H1 (cell line): ENCODE results near the gene CTSW. TPM values are rescaled to one million over a fixed set of nuclear protein-coding genes. Genes with fewer than 3 reads are reported as not detected.

Source experiments
- CTCF ChIA-PET: fragments of 300-600 bp; sonication (Branson Sonifier 250); formaldehyde crosslinking; loops from one replicate; lab custom pipeline; 2021; ENCODE audit not compliant: partially characterized antibody; lab: Charles Lee
- POLR2A ChIA-PET: fragments of 300-600 bp; sonication (Branson Sonifier 250); formaldehyde crosslinking; loops from one replicate; lab custom pipeline; 2021; ENCODE audit warnings: inconsistent platforms; ENCODE audit not compliant: partially characterized antibody; lab: Charles Lee
- DNase-seq, 2 experiments: peaks; one replicate each; pipeline versions ENCODE4 v3.0.0 to v3.0.0-alpha.2; 2010 to 2022; ENCODE audit warnings: low spot score in 2 of 2, low read depth in 1 of 2, mixed read lengths in 1 of 2
- FAIRE-seq: peaks from 2 replicates; lab custom pipeline; 2011; peaks lifted over from hg19 to GRCh38; lab: Jason Lieb, UNC
- H2AFZ ChIP-seq: 2 replicates; pipeline ENCODE4 v1.8.1; 2012; ENCODE audit warnings: low read length, inconsistent platforms
- H2AK5ac ChIP-seq: 2 replicates; pipeline ENCODE4 v1.6.1; 2013; ENCODE audit warnings: low read depth, low read length
- H2BK120ac ChIP-seq: replicated peaks from 2 replicates; pipeline ENCODE3; 2013; ENCODE audit warnings: low read depth, low read length, inconsistent platforms
- H2BK12ac ChIP-seq: 2 replicates; pipeline ENCODE4 v1.6.1; 2013; ENCODE audit warnings: low read depth, low read length
- H2BK15ac ChIP-seq: 2 replicates; pipeline ENCODE4 v1.6.1; 2013; ENCODE audit warnings: low read length
- H2BK20ac ChIP-seq: 2 replicates; pipeline ENCODE4 v1.6.1; 2013; ENCODE audit warnings: low read length
- H2BK5ac ChIP-seq: 2 replicates; pipeline ENCODE4 v1.6.1; 2013; ENCODE audit warnings: low read depth, low read length
- H3K14ac ChIP-seq: 2 replicates; pipeline ENCODE4 v1.6.1; 2013; ENCODE audit warnings: inconsistent platforms; ENCODE audit not compliant: insufficient read length
- H3K18ac ChIP-seq: 2 replicates; pipeline ENCODE4 v1.6.1; 2013; ENCODE audit warnings: low read length; ENCODE audit errors: extremely low read depth
- H3K23ac ChIP-seq: 2 replicates; pipeline ENCODE4 v1.6.1; 2013; ENCODE audit warnings: inconsistent platforms; ENCODE audit not compliant: insufficient read length
- H3K23me2 ChIP-seq: 2 replicates; pipeline ENCODE4 v1.6.1; 2013; ENCODE audit warnings: low read depth, low read length
- H3K27ac ChIP-seq: 2 replicates; pipeline ENCODE4 v1.6.1; 2011; ENCODE audit warnings: low read depth, low read length, inconsistent platforms
- H3K27me3 ChIP-seq, 4 experiments: replicated peaks in 1 of 4; 1 replicate in 1 of 4; 2 replicates in 3 of 4; pipeline versions ENCODE4 v1.6.1 to v1.8.1; 2011 to 2013; ENCODE audit warnings: low read length in 3 of 4, mild to moderate bottlenecking in 3 of 4, inconsistent platforms in 2 of 4, mixed read lengths in 2 of 4, moderate library complexity in 1 of 4; ENCODE audit not compliant: control insufficient read depth in 3 of 4, insufficient read depth in 3 of 4; ENCODE audit errors: extremely low read depth in 1 of 4
- H3K36me3 ChIP-seq, 4 experiments: 2 replicates each; pipeline versions ENCODE4 v1.6.1 to v1.8.1; 2011 to 2013; ENCODE audit warnings: mild to moderate bottlenecking in 4 of 4, low read length in 3 of 4, moderate library complexity in 2 of 4, control low read depth in 1 of 4, inconsistent platforms in 1 of 4; ENCODE audit not compliant: insufficient read depth in 4 of 4, control insufficient read depth in 2 of 4
- H3K4ac ChIP-seq: replicated peaks from 2 replicates; pipeline ENCODE3; 2013; ENCODE audit warnings: low read length, low read depth, mixed read lengths, inconsistent platforms; ENCODE audit not compliant: insufficient read length
- H3K4me1 ChIP-seq, 4 experiments: replicated peaks in 1 of 4; 1 replicate in 1 of 4; 2 replicates in 3 of 4; pipeline versions ENCODE4 v1.6.1 to v1.8.1; 2011 to 2013; ENCODE audit warnings: low read length in 3 of 4, inconsistent platforms in 2 of 4, mixed read lengths in 1 of 4; ENCODE audit not compliant: insufficient read depth in 4 of 4, control insufficient read depth in 3 of 4
- H3K4me2 ChIP-seq, 2 experiments: 2 replicates each; pipeline versions ENCODE4 v1.6.1 to v1.8.1; 2011 to 2013; ENCODE audit warnings: low read depth in 2 of 2, low read length in 2 of 2, control low read depth in 1 of 2, inconsistent platforms in 1 of 2, mild to moderate bottlenecking in 1 of 2; ENCODE audit not compliant: insufficient read depth in 1 of 2
- H3K4me3 ChIP-seq, 4 experiments: fragments of 200-600, 300-600 bp in 1 of 4; sonication (generic), shearing (Covaris generic), sonication (Bioruptor Twin) in 1 of 4; 2 replicates each; pipeline versions ENCODE4 v1.5.1 to v1.8.1; 2011 to 2016; ENCODE audit warnings: low read length in 4 of 4, low read depth in 3 of 4, control low read depth in 2 of 4, inconsistent platforms in 2 of 4, mild to moderate bottlenecking in 2 of 4, mixed read lengths in 1 of 4, moderate library complexity in 1 of 4; ENCODE audit not compliant: insufficient read depth in 2 of 4; ENCODE audit errors: extremely low read depth in 1 of 4
- H3K56ac ChIP-seq: replicated peaks from 2 replicates; pipeline ENCODE3; 2013; ENCODE audit warnings: low read depth, mild to moderate bottlenecking, mixed read lengths, low read length, inconsistent platforms; ENCODE audit not compliant: insufficient read length
- H3K79me1 ChIP-seq: 2 replicates; pipeline ENCODE4 v1.6.1; 2013; ENCODE audit warnings: low read depth, low read length, control low read depth
- H3K79me2 ChIP-seq, 2 experiments: 2 replicates each; pipeline versions ENCODE4 v1.6.1 to v1.8.1; 2012 to 2013; ENCODE audit warnings: low read length in 2 of 2, mild to moderate bottlenecking in 2 of 2, inconsistent platforms in 1 of 2; ENCODE audit not compliant: insufficient read depth in 2 of 2, control insufficient read depth in 1 of 2
- H3K9ac ChIP-seq, 4 experiments: replicated peaks in 1 of 4; 1 replicate in 1 of 4; 2 replicates in 3 of 4; pipeline versions ENCODE4 v1.6.1 to v1.8.1; 2011 to 2013; ENCODE audit warnings: low read depth in 3 of 4, low read length in 3 of 4, control low read depth in 2 of 4, mild to moderate bottlenecking in 2 of 4, moderate library complexity in 2 of 4, inconsistent platforms in 1 of 4; ENCODE audit errors: extremely low read depth in 1 of 4
- H3K9me3 ChIP-seq, 2 experiments: 2 replicates each; pipeline versions ENCODE4 v1.6.1 to v1.8.1; 2012 to 2013; ENCODE audit warnings: mild to moderate bottlenecking in 2 of 2, moderate library complexity in 2 of 2, control low read depth in 1 of 2, inconsistent platforms in 1 of 2, low read depth in 1 of 2, low read length in 1 of 2, mixed read lengths in 1 of 2; ENCODE audit not compliant: insufficient read depth in 2 of 2
- H4K20me1 ChIP-seq, 2 experiments: replicated peaks in 1 of 2; 2 replicates each; pipeline versions ENCODE3 to v1.8.1; 2011 to 2013; ENCODE audit warnings: inconsistent platforms in 2 of 2, low read length in 2 of 2, mild to moderate bottlenecking in 1 of 2; ENCODE audit not compliant: insufficient read depth in 2 of 2, control insufficient read depth in 1 of 2
- H4K5ac ChIP-seq: 2 replicates; pipeline ENCODE4 v1.6.1; 2013; ENCODE audit warnings: low read length, low read depth, mixed read lengths, inconsistent platforms; ENCODE audit not compliant: insufficient read length
- H4K8ac ChIP-seq: 2 replicates; pipeline ENCODE4 v1.8.0; 2013; ENCODE audit warnings: mild to moderate bottlenecking, moderate library complexity, low read length, inconsistent platforms; ENCODE audit not compliant: insufficient read depth; ENCODE audit errors: extremely low read depth
- H4K91ac ChIP-seq: replicated peaks from 2 replicates; pipeline ENCODE3; 2013; ENCODE audit warnings: low read length, mixed read lengths, inconsistent platforms; ENCODE audit not compliant: insufficient read length
- CBX5 ChIP-seq: fragments of 300-800, 300-1000 bp; sonication (generic); IDR thresholded peaks from 2 replicates; pipeline ENCODE4 v1.7.1; 2016; ENCODE audit warnings: antibody characterized with exemption, low read length, low read depth
- CBX8 ChIP-seq: fragments of 300-800, 300-1000 bp; sonication (generic); IDR thresholded peaks from 2 replicates; pipeline ENCODE4 v1.7.1; 2016; ENCODE audit warnings: low read depth, low read length, borderline replicate concordance
- EGR1 ChIP-seq: IDR thresholded peaks from 2 replicates; pipeline ENCODE4 v1.6.1; 2011; ENCODE audit warnings: low read depth, low read length, borderline replicate concordance
- GTF2F1 ChIP-seq: IDR thresholded peaks from 2 replicates; pipeline ENCODE4 v1.6.1; 2012; ENCODE audit warnings: low read depth, low read length, improper control_type of control experiment, borderline replicate concordance
- HDAC2 ChIP-seq, 2 experiments: fragments of 300-600 bp in 1 of 2; sonication (generic) in 1 of 2; IDR thresholded peaks; 2 replicates each; pipeline ENCODE4 v1.6.1; 2011 to 2012; ENCODE audit warnings: low read depth in 2 of 2, low read length in 2 of 2, mild to moderate bottlenecking in 2 of 2, moderate library complexity in 2 of 2, borderline replicate concordance in 1 of 2, inconsistent platforms in 1 of 2
- KDM5A ChIP-seq: fragments of 200-600 bp; IDR thresholded peaks from 2 replicates; pipeline ENCODE4 v1.7.1; 2012; ENCODE audit warnings: mild to moderate bottlenecking, low read length, inconsistent platforms, mixed read lengths
- POU5F1 ChIP-seq: IDR thresholded peaks from 2 replicates; pipeline ENCODE4 v1.6.1; 2011; ENCODE audit warnings: low read depth, mild to moderate bottlenecking, low read length, moderate library complexity
- RFX5 ChIP-seq: IDR thresholded peaks from 2 replicates; pipeline ENCODE4 v1.6.1; 2011; ENCODE audit warnings: low read depth, low read length, improper control_type of control experiment, borderline replicate concordance
- SIRT6 ChIP-seq: IDR thresholded peaks from one replicate; pipeline ENCODE4 v1.7.1; 2012; ENCODE audit warnings: low read length, inconsistent platforms
- SP1 ChIP-seq: IDR thresholded peaks from 2 replicates; pipeline ENCODE4 v1.6.1; 2011; ENCODE audit warnings: low read depth, low read length
- TAF7 ChIP-seq: optimal IDR thresholded peaks from 2 replicates; pipeline ENCODE3; 2011; ENCODE audit warnings: low read depth, mild to moderate bottlenecking, inconsistent platforms, low read length, moderate library complexity, borderline replicate concordance
- TCF12 ChIP-seq: IDR thresholded peaks from 2 replicates; pipeline ENCODE4 v1.6.1; 2011; ENCODE audit warnings: low read depth, mild to moderate bottlenecking, low read length
- WGBS, 2 experiments: shearing (Covaris generic) in 1 of 2; methylation state at CpG; one replicate each; pipeline versions ENCODE4 v1.1.6 to v1.1.7; 2013 to 2015; ENCODE audit warnings: low lambda C conversion rate in 2 of 2, mixed read lengths in 2 of 2, inconsistent platforms in 1 of 2, low coverage in 1 of 2, missing lambda C conversion rate in 1 of 2; ENCODE audit not compliant: insufficient replicate concordance in 2 of 2, insufficient coverage in 1 of 2, insufficient read length in 1 of 2; ENCODE audit errors: extremely low coverage in 1 of 2, missing lambda C conversion rate in 1 of 2; 5-methylcytosine and 5-hydroxymethylcytosine counted together
- polyA plus RNA-seq, 7 experiments: library from polyadenylated mRNA; depleted of rRNA in 3 of 7; stranded (reverse) in 5 of 7; unstranded in 2 of 7; fragments of >200 nt in 5 of 7; fragments of 200-250 nt in 2 of 7; gene quantifications; 1 replicate in 5 of 7; 2 replicates in 1 of 7; 4 replicates in 1 of 7; pipeline versions ENCODE4 v1.2.1 to v1.2.3, GENCODE V29; 2011 to 2013; ENCODE audit warnings: missing spikeins in 2 of 7, mixed read lengths in 2 of 7
- total RNA-seq: library from RNA; stranded (reverse); fragmentation: NEBNext Ultra II Directional; extraction: Animal tissue kit (Norgen Biotek cat#: 25700); gene quantifications from 2 replicates; pipeline ENCODE4 v1.2.1, GENCODE V29; 2021

Gene CTSW
- total and polyA plus RNA-seq, 2 of the 8 experiments (the other 6 are each of a cell fraction or from before 2014, with no cell fraction given): not detected

DNA sequence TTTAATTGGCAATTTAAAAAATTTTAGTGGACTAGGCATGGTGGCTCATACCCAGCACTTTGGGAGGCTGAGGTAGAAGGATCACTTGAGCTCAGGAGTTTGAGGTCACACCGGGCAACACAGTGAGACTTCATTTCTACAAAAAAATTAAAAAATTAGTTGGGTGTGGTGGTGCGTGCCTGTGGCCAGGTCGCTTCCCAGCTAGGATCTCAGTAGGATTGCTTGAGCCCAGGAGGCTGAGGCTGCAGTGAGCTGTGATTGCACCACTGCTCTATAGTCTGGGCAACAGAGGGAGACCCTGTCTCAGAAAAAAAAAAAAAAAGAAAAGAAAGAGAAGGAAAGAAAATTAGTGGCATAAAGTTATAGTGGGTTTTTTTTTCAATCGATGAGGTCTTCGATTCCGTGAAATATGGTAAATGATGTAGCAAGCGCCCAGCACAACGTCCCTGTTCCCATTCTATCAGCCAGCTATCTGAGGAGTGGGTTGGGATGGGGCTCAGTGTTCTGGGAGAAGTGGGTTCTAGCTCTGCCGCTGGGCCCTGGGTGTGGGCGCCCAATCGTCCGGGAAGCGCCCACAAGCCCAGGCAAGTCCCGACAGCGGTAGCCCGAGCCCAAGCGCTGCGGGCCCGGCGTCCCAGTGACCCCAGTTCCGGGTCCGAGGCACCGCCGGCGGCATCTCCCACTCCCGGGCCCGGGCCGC, 19.2 kb downstream of the CTSW start:
- H3K9ac ChIP-seq: peak overlapping the region in 3 of 4 experiments; percentile 13 to 43 (median 13); a peak in 2 of 7 replicates
- peaks cover 9% of the 10 kb centered on the region; the same call in 1 of the 2 replicates for H3K23me2 ChIP-seq
- H2AK5ac ChIP-seq: peak overlapping the region; percentile 65; the same call in 1 of the 2 replicates
- H2AFZ ChIP-seq: no peak overlapping the region; the same call in 1 of the 2 replicates
- H2BK15ac ChIP-seq: no peak overlapping the region
- H3K79me2 ChIP-seq: no peaks in the 10 kb centered on the region
- no peaks in the 10 kb centered on the region; the same call in 1 of the 2 replicates for H3K79me1 ChIP-seq
- peaks cover 15 to 41% (median 35%) of the 10 kb centered on the region in 4 experiments for H3K27me3 ChIP-seq
- no peak overlapping the region for H4K5ac ChIP-seq
- H3K18ac ChIP-seq: peak overlapping the region; percentile 87
- no peaks in the 10 kb centered on the region for H3K9me3 ChIP-seq
- H3K14ac ChIP-seq: no peak overlapping the region
- H3K4ac ChIP-seq: no peak overlapping the region
- 24% methylated on average over 28 of the region's 28 CpGs; no CpG with 5 or more reads in 1 of the 2 experiments for WGBS, 2 experiments
- DNase-seq (no peak), FAIRE-seq (no peak)
- H3K23ac ChIP-seq: no peak overlapping the region
- peak overlapping the region; percentile 78 to 89 for H3K4me2 ChIP-seq
- no peak overlapping the region for H2BK12ac ChIP-seq
- no peak overlapping the region for H3K27ac ChIP-seq
- peaks cover 3 to 11% (median 8%) of the 10 kb centered on the region in 4 experiments; a peak in 6 of 7 replicates for H3K4me1 ChIP-seq
- H4K8ac ChIP-seq: peak overlapping the region; percentile 91
- H2BK5ac ChIP-seq: peak overlapping the region; percentile 16; the same call in 1 of the 2 replicates
- peak overlapping the region; percentile 80 for H4K91ac ChIP-seq
- H2BK120ac ChIP-seq: peak overlapping the region; percentile 95
- H4K20me1 ChIP-seq: peaks cover 0 to 4% of the 10 kb centered on the region in 2 experiments
- peak overlapping the region; percentile 39 to 71 (median 52) for H3K4me3 ChIP-seq
- POLR2A ChIA-PET: interaction anchor here (1.1 to 3.7 kb wide), 7 partner anchors 8 to 187 kb away, joined by 3 to 18 read pairs (median 5); partner anchors contain the start of genes BANF1, CCDC85B, CFL1 and EFEMP2
- no peak overlapping the region for H2BK20ac ChIP-seq
- CTCF ChIA-PET: interaction anchor here (0.7 to 9.7 kb wide), 11 partner anchors 11 to 305 kb away, joined by 3 to 150 read pairs (median 3); partner anchors contain the start of genes CCDC85B, FIBP and MUS81
- H3K56ac ChIP-seq: no peak overlapping the region
- no peaks in the 10 kb centered on the region for H3K36me3 ChIP-seq
- no peak for TF ChIP-seq TAF7
- no peak for TF ChIP-seq SIRT6
- no peak for TF ChIP-seq KDM5A
- no peak for TF ChIP-seq GTF2F1
- TF ChIP-seq HDAC2 (IDR thresholded peaks at IDR 0.05; ENCODE audit: borderline replicate concordance in 1 of 2, low read depth in 2 of 2, low read length in 2 of 2): no peak
- TF ChIP-seq SP1: no peak
- no peak for TF ChIP-seq CBX5
- no peak for TF ChIP-seq TCF12
- TF ChIP-seq EGR1: no peak
- TF ChIP-seq RFX5: no peak
- TF ChIP-seq POU5F1: no peak
- no peak for TF ChIP-seq CBX8
